KOPT-K1 (cell line): Measurements from ENCODE around the gene SLC24A4.

Source experiments
- H3K27ac ChIP-seq: fragments of 200-600 bp; sonication (generic); 2 replicates; pipeline ENCODE4 v1.5.1; 2016; ENCODE audit warnings: antibody characterized with exemption, mild to moderate bottlenecking, low read depth, low read length; ENCODE audit not compliant: poor library complexity, severe bottlenecking
- H3K36me3 ChIP-seq: fragments of 200-600 bp; sonication (generic); 2 replicates; pipeline ENCODE4 v1.5.1; 2017; ENCODE audit warnings: antibody characterized with exemption, mild to moderate bottlenecking, low read length, moderate library complexity; ENCODE audit not compliant: insufficient read depth
- H3K9me3 ChIP-seq: fragments of 200-600 bp; sonication (generic); 2 replicates; pipeline ENCODE4 v1.5.1; 2017; ENCODE audit warnings: antibody characterized with exemption, low read length, mild to moderate bottlenecking; ENCODE audit not compliant: insufficient read depth, poor library complexity, severe bottlenecking

Gene SLC24A4

DNA sequence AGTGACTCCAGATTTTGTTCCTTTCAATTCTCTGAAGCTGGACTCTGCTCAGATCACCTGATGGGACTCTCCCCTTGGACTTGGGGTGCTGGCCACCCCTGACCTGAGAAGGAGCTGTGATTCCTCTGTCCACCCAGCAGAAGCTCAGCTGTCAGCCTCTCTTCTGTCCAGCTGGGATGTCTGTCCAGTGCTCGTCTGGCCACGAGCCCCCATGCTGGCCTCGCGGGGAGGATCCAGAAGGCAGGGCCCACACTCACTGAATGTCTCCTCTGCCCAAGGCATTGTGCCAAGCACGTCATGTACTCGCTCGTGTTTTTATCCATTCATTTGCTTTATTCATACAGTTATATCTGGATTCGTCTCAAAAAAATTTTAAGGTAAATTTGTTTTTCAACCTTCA, 14.2 kb upstream of the SLC24A4 start:
- H3K9me3 ChIP-seq: no peaks in the 10 kb centered on the region
- peak overlapping the region; percentile 47 for H3K27ac ChIP-seq
- H3K36me3 ChIP-seq: no peaks in the 10 kb centered on the region

DNA sequence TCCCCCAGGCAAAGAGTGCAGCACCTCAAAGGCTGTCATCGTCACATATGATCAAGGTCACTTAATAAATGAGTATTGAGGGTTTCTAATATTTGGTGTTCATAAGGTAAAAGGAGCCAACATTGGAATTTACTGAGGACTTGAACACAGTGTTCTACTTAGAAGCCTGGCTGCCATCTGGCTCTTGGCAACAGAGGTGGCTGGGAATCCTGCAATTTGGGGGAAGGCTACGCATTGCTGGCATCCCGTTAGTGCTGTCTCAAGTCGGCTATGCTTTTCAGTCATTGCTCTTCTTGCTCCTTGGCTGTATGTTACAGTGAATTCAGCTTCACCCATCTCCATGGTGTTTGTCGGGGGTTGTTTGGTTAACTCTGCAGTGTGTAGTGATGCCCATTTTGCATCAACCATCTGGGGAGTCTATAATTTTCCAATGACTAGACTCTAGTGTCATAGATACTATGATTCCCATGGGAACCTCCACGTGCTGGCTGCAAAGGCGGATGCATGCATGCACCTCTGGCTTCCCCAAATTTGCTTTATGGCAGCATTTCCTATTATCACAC, 12.9 kb upstream of the SLC24A4 start:
- Histone ChIP-seq H3K27ac (no peak overlapping the region), H3K9me3 (no peaks in the 10 kb centered on the region)

DNA sequence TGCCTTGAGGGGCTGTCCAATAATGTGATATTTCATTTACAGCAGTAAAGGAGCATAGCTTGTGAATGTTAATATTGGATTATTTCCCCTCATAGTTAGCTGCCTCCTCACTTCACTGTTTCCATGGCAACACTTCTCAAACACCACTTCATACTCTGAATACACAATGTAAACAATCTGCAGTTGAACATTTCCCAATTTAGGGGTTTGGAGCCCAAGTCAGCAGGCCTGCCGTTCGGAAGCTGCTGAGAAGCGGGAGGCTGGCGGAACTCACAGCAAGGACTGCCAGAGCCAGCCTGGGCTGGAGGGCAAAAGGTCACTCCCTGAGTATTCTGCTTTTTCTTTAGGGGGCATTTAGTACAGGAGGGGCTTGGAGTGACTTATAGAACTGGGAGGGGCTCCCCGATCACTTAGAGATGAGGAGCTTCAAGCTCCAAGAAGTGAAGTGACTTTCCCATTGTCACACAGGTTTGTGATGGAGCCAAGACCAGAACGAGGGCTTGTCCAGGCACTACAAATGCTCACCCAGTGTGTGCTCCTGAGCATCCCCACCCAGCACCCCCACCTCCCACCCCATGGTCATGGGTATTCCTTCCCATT, 12.1 kb upstream of the SLC24A4 start:
- Histone ChIP-seq H3K36me3 (no peaks in the 10 kb centered on the region), H3K9me3 (no peaks in the 10 kb centered on the region), H3K27ac (no peak overlapping the region)

More for the DNA sequence above, 12.9 kb upstream of the SLC24A4 start:
- H3K36me3 ChIP-seq: no peaks in the 10 kb centered on the region

DNA sequence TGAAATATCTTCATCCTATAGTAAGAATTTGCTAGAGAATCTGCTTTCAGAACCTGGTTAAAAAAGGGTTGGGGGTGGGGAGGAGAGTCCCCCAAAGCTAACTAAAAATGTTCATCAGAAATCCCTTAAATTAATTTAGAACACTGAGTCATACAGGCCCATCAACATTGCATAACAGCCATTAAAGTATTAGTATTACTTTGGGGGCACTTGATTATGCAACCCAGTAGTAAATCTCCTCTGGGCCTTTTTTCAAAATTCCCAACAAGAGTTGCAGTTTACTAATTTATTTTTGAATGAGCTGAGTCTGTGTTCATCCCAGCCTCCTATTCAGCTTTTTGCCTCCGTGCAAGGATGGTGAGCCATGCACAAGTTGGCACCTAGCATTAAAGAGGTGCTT, 8.8 kb upstream of the SLC24A4 start:
- H3K27ac ChIP-seq: no peak overlapping the region
- H3K36me3 ChIP-seq: no peaks in the 10 kb centered on the region
- peaks cover 15% of the 10 kb centered on the region for H3K9me3 ChIP-seq

DNA sequence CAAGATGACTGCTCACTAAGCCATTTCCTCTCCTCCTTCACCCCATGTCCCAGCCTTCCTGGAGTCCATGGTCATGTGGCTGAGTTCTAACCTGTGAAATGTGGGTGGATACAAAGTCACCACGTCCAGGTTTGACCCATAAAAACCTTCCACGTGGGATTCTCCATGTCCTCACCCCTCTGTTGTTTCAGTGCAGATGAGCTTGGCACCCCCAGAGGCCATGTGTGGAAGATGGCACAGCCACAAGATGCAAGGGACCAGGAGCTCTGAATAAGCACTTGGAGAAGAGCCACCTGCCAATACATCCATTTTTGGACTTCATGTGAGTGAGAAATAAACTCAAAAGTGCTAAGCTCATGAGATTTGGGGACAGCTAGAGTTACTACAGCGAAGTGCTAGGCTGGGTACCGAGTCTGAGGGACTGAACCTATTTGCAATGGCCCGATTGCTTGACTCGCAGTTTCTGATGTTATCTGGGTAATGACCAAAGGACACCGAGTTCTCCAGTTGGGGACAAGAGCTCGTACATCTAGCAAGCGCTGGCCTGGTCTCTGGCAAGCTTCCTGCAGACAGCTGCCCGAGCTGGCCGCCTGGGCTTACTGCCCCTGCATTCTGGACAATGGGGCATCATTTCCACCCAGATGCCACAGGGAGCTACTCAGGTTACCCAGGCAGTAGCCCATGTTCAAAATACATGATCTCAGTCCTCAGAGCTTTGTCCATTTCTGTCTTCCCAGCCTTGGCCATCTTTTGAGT, 7.7 kb upstream of the SLC24A4 start:
- Histone ChIP-seq H3K36me3 (no peaks in the 10 kb centered on the region), H3K9me3 (peaks cover 15% of the 10 kb centered on the region)

DNA sequence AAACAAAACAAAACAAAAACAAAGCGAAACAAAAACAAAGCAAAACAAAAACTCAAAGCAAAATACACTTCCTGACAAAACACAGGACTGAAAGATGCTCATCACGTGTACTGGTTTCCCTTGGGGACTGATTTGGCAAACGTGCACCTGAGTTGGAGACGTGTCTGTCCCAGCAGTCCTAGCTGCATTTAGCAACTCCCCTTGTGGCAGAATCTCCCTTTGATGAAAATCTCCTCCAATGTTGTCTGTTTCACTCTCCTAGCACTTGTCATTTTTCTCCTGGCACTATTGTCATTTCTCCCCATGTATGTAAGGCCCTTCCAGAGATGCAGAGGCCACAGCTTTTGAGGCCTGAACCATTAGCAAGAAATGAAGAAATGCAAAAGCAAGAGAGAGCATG, 6.8 kb upstream of the SLC24A4 start:
- Histone ChIP-seq H3K27ac (no peak overlapping the region), H3K9me3 (peaks cover 15% of the 10 kb centered on the region), H3K36me3 (no peaks in the 10 kb centered on the region)

More for the DNA sequence above, 7.7 kb upstream of the SLC24A4 start:
- H3K27ac ChIP-seq: no peak overlapping the region

DNA sequence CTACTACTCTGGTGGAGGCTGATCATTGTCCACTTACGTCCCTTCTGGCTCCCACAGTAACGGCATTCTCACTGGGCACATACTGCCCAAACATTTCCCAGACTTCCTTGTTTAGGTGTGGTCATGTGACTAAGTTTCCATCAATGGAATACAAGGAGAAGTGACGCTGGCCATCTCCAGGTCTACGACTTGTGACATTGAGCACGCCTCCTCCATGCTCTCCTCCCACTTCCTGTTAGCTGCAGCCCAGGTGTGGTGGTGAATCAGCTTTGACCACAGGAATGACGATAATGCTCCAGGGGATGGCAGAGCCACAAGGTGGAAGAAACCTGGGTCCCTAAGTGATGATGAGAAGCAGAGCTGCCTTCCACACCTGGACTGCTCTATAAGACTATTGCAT, 6.0 kb upstream of the SLC24A4 start:
- Histone ChIP-seq H3K27ac (no peak overlapping the region), H3K36me3 (no peaks in the 10 kb centered on the region), H3K9me3 (peaks cover 15% of the 10 kb centered on the region)

DNA sequence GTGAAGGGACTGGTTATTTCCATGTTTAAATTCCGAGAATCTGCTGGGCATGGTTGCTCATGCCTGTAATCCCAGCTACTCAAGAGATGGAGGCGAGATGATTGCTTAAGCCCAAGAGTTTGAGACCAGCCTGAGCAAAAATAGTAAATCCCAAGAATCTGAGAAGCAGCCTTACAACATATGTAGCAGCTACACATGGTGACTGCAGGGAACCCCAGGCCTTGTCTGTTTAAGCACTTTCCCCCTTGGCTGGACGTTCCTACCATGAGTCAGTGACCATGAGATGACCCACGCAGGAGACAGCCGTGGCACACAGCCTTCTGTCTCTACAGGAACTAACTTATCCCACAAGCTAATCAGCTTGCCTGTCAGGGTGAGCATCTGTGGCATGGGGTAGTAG, 5.5 kb upstream of the SLC24A4 start:
- peaks cover 15% of the 10 kb centered on the region for H3K9me3 ChIP-seq
- no peak overlapping the region for H3K27ac ChIP-seq
- H3K36me3 ChIP-seq: no peaks in the 10 kb centered on the region

DNA sequence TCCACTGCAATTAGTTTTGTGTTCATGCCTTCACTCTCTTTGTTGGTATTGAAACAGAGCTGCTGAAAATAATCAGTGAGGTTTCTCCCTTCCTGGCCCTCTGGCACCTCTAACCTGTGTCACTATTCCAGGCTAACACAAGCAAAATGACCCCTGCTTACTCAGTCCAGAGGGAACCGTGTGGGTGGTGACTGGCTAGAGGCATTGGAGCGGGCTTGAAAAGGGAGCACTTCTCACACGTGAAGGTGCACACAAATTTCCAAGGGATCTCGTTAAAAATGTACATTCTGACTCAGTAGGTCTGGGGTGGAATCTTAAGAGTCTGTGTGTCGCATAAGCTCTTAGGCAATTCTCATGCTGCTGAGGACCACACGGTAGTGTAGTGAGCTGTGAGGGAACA, 1.3 kb upstream of the SLC24A4 start:
- no peak overlapping the region for H3K27ac ChIP-seq
- no peaks in the 10 kb centered on the region for H3K36me3 ChIP-seq

DNA sequence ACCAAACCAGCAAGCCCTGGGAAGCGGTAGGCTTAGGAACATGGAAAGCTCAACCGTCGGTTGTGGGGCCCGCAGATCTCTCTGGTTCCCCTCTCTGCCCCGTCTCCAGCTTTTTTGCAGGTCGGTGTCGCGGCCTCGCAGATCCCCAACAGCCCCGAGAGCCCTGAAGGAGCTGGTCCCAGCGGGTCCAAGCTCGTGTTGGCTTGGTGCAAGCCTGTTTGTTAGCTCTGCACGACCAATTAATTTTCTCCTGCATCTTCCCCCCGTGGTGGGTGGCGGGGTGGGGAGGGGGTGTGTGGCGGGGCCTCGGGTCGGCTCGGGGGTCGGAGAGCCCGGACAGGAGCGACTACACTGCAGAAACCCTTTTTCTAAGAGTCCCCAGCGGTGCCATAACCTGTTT, 449 bp upstream of the SLC24A4 start:
- Histone ChIP-seq H3K27ac (no peak overlapping the region), H3K36me3 (no peaks in the 10 kb centered on the region), H3K9me3 (peaks cover 8% of the 10 kb centered on the region)

More for the DNA sequence above, 1.3 kb upstream of the SLC24A4 start:
- peaks cover 15% of the 10 kb centered on the region for H3K9me3 ChIP-seq

DNA sequence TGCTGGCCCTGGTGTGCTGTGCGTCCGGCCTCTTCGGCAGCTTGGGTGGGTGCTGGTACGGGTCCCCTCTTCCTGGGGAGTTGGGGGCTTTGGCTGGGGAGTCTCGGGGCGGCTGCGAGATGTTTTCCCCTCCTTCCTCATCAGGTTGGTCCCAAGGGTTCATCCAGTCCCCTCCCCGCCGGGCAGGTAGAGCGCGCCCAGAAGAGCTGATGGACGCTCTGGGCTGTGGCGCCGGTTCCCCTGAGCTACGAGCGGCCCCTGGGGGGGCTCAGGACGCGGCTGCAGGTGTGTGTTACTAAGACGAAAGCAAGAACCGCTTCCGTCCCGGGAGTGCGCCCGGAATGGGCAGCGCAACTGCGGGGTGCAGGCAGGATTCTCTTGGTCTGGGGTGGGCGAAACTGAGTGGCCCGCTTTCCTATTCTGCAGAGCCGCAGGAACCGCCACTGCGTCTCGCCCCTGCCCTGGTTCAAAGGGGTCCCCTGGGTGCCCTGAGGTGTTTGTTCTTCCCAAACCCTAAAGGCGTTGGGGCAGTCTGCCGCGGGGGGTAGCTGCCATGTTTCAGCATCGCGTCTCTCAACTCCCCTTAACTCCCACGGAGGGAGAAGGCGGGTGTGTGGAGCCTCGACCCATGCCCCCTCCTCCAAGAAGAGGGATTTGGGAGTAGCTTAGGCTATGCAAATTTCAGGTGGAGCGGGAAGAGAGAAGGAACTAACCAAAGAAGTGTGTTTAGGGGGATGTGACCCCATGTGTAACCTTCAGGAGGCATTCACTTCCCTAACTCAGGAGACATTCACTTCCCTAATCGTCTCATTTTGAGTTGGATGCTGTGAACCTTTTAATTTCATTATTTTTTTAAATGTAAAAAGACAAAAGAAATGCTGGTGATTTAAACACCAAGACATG, 1.2 kb downstream of the SLC24A4 start:
- no peaks in the 10 kb centered on the region for H3K9me3 ChIP-seq
- no peak overlapping the region for H3K27ac ChIP-seq
- no peaks in the 10 kb centered on the region for H3K36me3 ChIP-seq

DNA sequence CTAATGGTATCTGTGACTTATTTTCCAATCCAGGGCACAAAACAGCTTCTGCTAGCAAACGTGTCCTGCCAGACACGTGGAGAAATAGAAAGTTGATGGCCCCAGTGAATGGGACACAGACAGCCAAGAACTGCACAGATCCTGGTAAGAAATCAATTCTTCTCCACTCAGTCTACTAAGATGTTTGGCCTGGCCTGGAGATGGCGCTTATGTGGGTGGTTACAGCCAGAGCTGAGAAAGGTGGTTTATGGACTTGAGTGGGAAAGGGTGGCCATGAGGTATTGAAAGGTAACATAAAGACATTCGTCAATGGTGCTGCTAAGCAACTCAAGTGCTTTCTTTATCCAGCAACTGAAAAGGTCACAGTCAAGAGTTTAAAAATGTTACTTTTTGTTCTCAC, 2.9 kb downstream of the SLC24A4 start:
- H3K36me3 ChIP-seq: no peaks in the 10 kb centered on the region
- H3K27ac ChIP-seq: no peak overlapping the region
- no peaks in the 10 kb centered on the region for H3K9me3 ChIP-seq

DNA sequence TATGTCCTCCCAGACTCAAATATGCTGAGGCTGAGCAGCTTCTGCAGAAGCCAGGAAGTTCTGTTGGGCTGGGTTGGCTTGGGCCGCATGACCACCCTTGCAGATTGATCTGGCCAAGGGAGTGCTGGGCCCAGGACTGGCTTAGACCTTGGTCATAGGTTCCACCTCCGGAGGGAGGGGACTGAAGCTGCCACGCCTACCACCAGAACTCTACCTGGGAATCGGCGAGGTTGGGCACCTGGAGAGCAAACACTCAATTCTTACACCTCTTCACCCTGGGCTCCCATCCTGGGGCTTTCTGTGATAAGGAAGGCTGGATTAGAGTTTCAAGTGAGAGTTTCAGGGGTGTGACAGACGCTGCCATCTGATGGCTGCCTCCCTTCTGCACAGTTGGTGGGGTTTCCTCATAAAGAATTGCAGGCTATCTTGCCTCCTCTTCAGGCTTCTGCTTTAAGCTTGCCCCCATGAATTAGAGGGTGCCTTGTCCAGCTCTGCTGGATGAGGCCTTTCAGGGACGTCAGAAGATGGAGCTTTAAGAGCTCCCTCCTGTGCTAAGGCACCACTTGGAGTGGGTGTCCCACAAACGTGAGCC, 5.8 kb downstream of the SLC24A4 start:
- Histone ChIP-seq H3K27ac (no peak overlapping the region), H3K36me3 (no peaks in the 10 kb centered on the region), H3K9me3 (no peaks in the 10 kb centered on the region)

DNA sequence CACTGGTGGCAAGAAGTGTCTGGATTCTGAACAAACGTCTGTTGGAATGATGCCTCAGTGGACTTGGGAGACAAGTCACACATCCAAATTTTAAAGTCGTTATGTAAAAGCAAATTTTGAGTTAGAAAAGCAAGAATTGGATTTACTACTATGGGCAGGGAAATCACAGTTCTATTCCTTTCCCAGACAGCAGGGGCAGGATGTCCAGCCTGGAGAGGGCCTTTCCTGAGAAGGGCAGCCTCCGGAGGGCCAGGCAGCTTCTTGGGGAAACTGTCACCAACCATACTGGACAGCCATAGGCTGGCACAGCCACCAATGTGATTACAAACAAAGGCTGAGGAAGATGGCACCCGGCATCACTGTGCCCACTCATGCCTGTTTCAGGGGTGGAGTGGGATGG, 11.1 kb downstream of the SLC24A4 start:
- H3K9me3 ChIP-seq: no peaks in the 10 kb centered on the region
- H3K27ac ChIP-seq: no peak overlapping the region
- no peaks in the 10 kb centered on the region for H3K36me3 ChIP-seq

DNA sequence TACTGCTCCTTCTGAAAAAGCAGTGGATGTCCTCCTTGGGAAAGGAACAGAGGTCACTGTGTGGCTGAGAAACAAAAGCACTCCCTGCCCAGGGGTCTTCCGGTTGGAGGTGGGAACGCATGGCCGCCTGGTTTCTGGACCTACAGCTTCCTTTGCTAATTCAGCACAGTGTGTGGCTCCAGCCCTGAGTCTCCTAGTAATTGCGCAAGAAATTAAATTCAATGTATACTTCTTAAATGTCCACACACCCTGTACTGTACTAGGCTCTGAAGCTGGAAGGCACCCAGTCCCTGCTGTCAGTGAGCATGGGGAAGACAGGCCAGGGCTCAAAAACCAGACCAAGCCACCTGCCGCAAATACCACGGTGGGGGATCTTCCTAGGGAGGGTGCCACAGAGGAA, 13.4 kb downstream of the SLC24A4 start:
- Histone ChIP-seq H3K9me3 (no peaks in the 10 kb centered on the region), H3K36me3 (no peaks in the 10 kb centered on the region), H3K27ac (no peak overlapping the region)
